Naive thymus-derived CD8-positive, alpha-beta T cell (primary cell): ENCODE measurements around the gene BLMH. TPM values are rescaled to one million over a fixed set of nuclear protein-coding genes. Genes with fewer than 3 reads are reported as not detected.

Experiments
- ATAC-seq, 2 donors: fragments of 150-1000 bp; cut with Tn5 transposase in 1 of 2; sonication (Bioruptor Pico), chemical (Tn5 transposase) in 1 of 2; 1 replicate in 1 of 2; 2 replicates in 1 of 2; pipeline ENCODE4 v1.10.0; 2021; ENCODE audit warnings: mild to moderate bottlenecking in 2 of 2, moderate library complexity in 2 of 2
- POLR2A ChIA-PET: fragments of 350-600 bp; sonication (Branson Sonifier 250); formaldehyde crosslinking; loops from one replicate; lab custom pipeline; 2021; ENCODE audit warnings: antibody characterized with exemption; lab: Charles Lee
- DNase-seq, 10 donors: peaks; one replicate each; pipeline versions ENCODE4 v3.0.0 to v3.0.0-alpha.2; 2020 to 2022
- H3K27ac Mint-ChIP-seq, 10 donors: one replicate each; pipeline ENCODE4 v1.8.0; 2020 to 2022; ENCODE audit warnings: mild to moderate bottlenecking in 10 of 10, mixed read lengths in 10 of 10, moderate library complexity in 4 of 10, inconsistent platforms in 1 of 10
- H3K27me3 Mint-ChIP-seq, 5 donors: one replicate each; pipeline ENCODE4 v1.8.0; 2021 to 2022; ENCODE audit warnings: mixed read lengths in 5 of 5
- H3K36me3 Mint-ChIP-seq, 3 donors: one replicate each; pipeline ENCODE4 v1.8.0; 2020 to 2022; ENCODE audit warnings: mixed read lengths in 3 of 3, mild to moderate bottlenecking in 2 of 3, inconsistent platforms in 1 of 3
- H3K4me1 Mint-ChIP-seq, 4 donors: one replicate each; pipeline ENCODE4 v1.8.0; 2021 to 2022; ENCODE audit warnings: mixed read lengths in 4 of 4
- H3K4me3 Mint-ChIP-seq, 10 donors: one replicate each; pipeline ENCODE4 v1.8.0; 2020 to 2022; ENCODE audit warnings: mild to moderate bottlenecking in 10 of 10, mixed read lengths in 10 of 10, moderate library complexity in 6 of 10, inconsistent platforms in 1 of 10
- H3K9me3 Mint-ChIP-seq, 9 donors: one replicate each; pipeline ENCODE4 v1.8.0; 2020 to 2022; ENCODE audit warnings: mixed read lengths in 9 of 9, mild to moderate bottlenecking in 3 of 9, inconsistent platforms in 1 of 9, moderate library complexity in 1 of 9
- polyA plus RNA-seq, 3 donors: library from polyadenylated mRNA; unstranded; fragments of 300-500 nt; fragmentation: Illumina TruSeq; gene quantifications; one replicate each; pipeline ENCODE4 v1.2.3, GENCODE V29; 2021
- total RNA-seq, 8 experiments: library from RNA in 2 of 8; stranded (reverse) in 2 of 8; gene quantifications; one replicate each; pipeline ENCODE4 v1.2.3 and lab custom pipeline; 2021 to 2026

Gene BLMH
- total and polyA plus RNA-seq, 5 experiments from 2014 or later = 17.6 to 52.0 (median 28.3) TPM

GRCh38 chr17:30222721-30223175 is 69.0 kb downstream of the BLMH start:
- H3K4me3 Mint-ChIP-seq = no peak overlapping the region
- no peak for ATAC-seq
- H3K4me1 Mint-ChIP-seq = no peaks in the 10 kb centered on the region
- H3K27ac Mint-ChIP-seq = no peak overlapping the region
- peaks cover 2 to 14% (median 6%) of the 10 kb centered on the region in 5 donors for H3K27me3 Mint-ChIP-seq
- no peaks in the 10 kb centered on the region for H3K9me3 Mint-ChIP-seq
- no peaks in the 10 kb centered on the region for H3K36me3 Mint-ChIP-seq
- DNase-seq = no peak
- POLR2A ChIA-PET = no interaction called here

- POLR2A ChIA-PET = no interaction called here
- ATAC-seq = no peak
- peaks cover 2 to 14% (median 6%) of the 10 kb centered on the region in 5 donors for H3K27me3 Mint-ChIP-seq
Observed at GRCh38 chr17:30222251-30222650, 69.5 kb downstream of the BLMH start.

GRCh38 chr17:30221346-30221745 is 70.4 kb downstream of the BLMH start:
- H3K27me3 Mint-ChIP-seq = peaks cover 1 to 14% (median 8%) of the 10 kb centered on the region in 5 donors
- POLR2A ChIA-PET = no interaction called here
- no peaks in the 10 kb centered on the region for H3K9me3 Mint-ChIP-seq

More at GRCh38 chr17:30222251-30222650, 69.5 kb downstream of the BLMH start:
- DNase-seq = no peak
- no peaks in the 10 kb centered on the region for H3K9me3 Mint-ChIP-seq
- no peaks in the 10 kb centered on the region for H3K4me1 Mint-ChIP-seq
- H3K4me3 Mint-ChIP-seq = no peak overlapping the region
- no peak overlapping the region for H3K27ac Mint-ChIP-seq
- no peaks in the 10 kb centered on the region for H3K36me3 Mint-ChIP-seq

GRCh38 chr17:30220414-30220813 is 71.3 kb downstream of the BLMH start:
- POLR2A ChIA-PET = no interaction called here
- no peaks in the 10 kb centered on the region for H3K36me3 Mint-ChIP-seq
- no peak overlapping the region for H3K4me3 Mint-ChIP-seq
- peaks cover 1 to 5% (median 4%) of the 10 kb centered on the region in 5 donors for H3K27me3 Mint-ChIP-seq
- H3K27ac Mint-ChIP-seq = no peak overlapping the region
- no peak for DNase-seq
- no peak for ATAC-seq
- H3K9me3 Mint-ChIP-seq = no peaks in the 10 kb centered on the region
- no peaks in the 10 kb centered on the region for H3K4me1 Mint-ChIP-seq

More at GRCh38 chr17:30221346-30221745, 70.4 kb downstream of the BLMH start:
- no peak for ATAC-seq
- no peaks in the 10 kb centered on the region for H3K36me3 Mint-ChIP-seq
- no peak overlapping the region for H3K27ac Mint-ChIP-seq
- H3K4me1 Mint-ChIP-seq = no peaks in the 10 kb centered on the region
- DNase-seq = no peak
- H3K4me3 Mint-ChIP-seq = no peak overlapping the region

GRCh38 chr17:30219833-30220232 is 71.9 kb downstream of the BLMH start:
- POLR2A ChIA-PET = no interaction called here
- Mint-ChIP-seq H3K27ac (no peak overlapping the region), H3K4me3 (no peak overlapping the region), H3K27me3 (peaks cover 0 to 4% (median 2%) of the 10 kb centered on the region in 5 donors), H3K4me1 (no peaks in the 10 kb centered on the region), H3K9me3 (no peaks in the 10 kb centered on the region), H3K36me3 (no peaks in the 10 kb centered on the region)
- DNase-seq (no peak), ATAC-seq (no peak)

GRCh38 chr17:30219315-30219714 is 72.4 kb downstream of the BLMH start:
- ATAC-seq (no peak), DNase-seq (no peak)
- Mint-ChIP-seq H3K9me3 (no peaks in the 10 kb centered on the region), H3K36me3 (no peaks in the 10 kb centered on the region), H3K4me3 (no peak overlapping the region), H3K27ac (no peak overlapping the region), H3K27me3 (peaks cover 0 to 4% (median 2%) of the 10 kb centered on the region in 5 donors), H3K4me1 (no peaks in the 10 kb centered on the region)
- POLR2A ChIA-PET = no interaction called here

- no peaks in the 10 kb centered on the region for H3K9me3 Mint-ChIP-seq
- no peaks in the 10 kb centered on the region for H3K4me1 Mint-ChIP-seq
- POLR2A ChIA-PET = no interaction called here
- ATAC-seq (no peak), DNase-seq (no peak)
- H3K27me3 Mint-ChIP-seq = peaks cover 0 to 4% (median 2%) of the 10 kb centered on the region in 5 donors
- H3K27ac Mint-ChIP-seq = no peak overlapping the region
- H3K36me3 Mint-ChIP-seq = no peaks in the 10 kb centered on the region
- no peak overlapping the region for H3K4me3 Mint-ChIP-seq
Observed at GRCh38 chr17:30218799-30219198, 72.9 kb downstream of the BLMH start.

- DNase-seq (no peak), ATAC-seq (no peak)
- H3K27ac Mint-ChIP-seq = no peak overlapping the region
- no peaks in the 10 kb centered on the region for H3K4me1 Mint-ChIP-seq
- peak overlapping the region in 1 of 10 donors; percentile 1 for H3K4me3 Mint-ChIP-seq
- POLR2A ChIA-PET = no interaction called here
- no peaks in the 10 kb centered on the region for H3K9me3 Mint-ChIP-seq
- peaks cover 0 to 4% (median 2%) of the 10 kb centered on the region in 5 donors for H3K27me3 Mint-ChIP-seq
- H3K36me3 Mint-ChIP-seq = no peaks in the 10 kb centered on the region
Observed at GRCh38 chr17:30217746-30218245, 73.9 kb downstream of the BLMH start.

- peaks cover 0 to 4% (median 2%) of the 10 kb centered on the region in 5 donors for H3K27me3 Mint-ChIP-seq
- no peaks in the 10 kb centered on the region for H3K9me3 Mint-ChIP-seq
- H3K4me3 Mint-ChIP-seq = no peak overlapping the region
- H3K27ac Mint-ChIP-seq = peak overlapping the region in 1 of 10 donors; percentile 49
- POLR2A ChIA-PET = no interaction called here
- ATAC-seq (no peak), DNase-seq (no peak)
- no peaks in the 10 kb centered on the region for H3K36me3 Mint-ChIP-seq
- H3K4me1 Mint-ChIP-seq = no peaks in the 10 kb centered on the region
Observed at GRCh38 chr17:30217054-30217453, 74.7 kb downstream of the BLMH start.

- Mint-ChIP-seq H3K27ac (no peak overlapping the region), H3K9me3 (no peaks in the 10 kb centered on the region), H3K27me3 (peaks cover 1 to 16% (median 13%) of the 10 kb centered on the region in 5 donors), H3K4me1 (peaks cover 0 to 5% (median 0%) of the 10 kb centered on the region in 4 donors), H3K36me3 (no peaks in the 10 kb centered on the region), H3K4me3 (no peak overlapping the region)
- DNase-seq = no peak
- no peak for ATAC-seq
- POLR2A ChIA-PET = no interaction called here
Observed at GRCh38 chr17:30212750-30213149, 79.0 kb downstream of the BLMH start.

GRCh38 chr17:30211371-30211770 is 80.4 kb downstream of the BLMH start:
- POLR2A ChIA-PET = no interaction called here
- DNase-seq (no peak), ATAC-seq (no peak)
- Mint-ChIP-seq H3K36me3 (no peaks in the 10 kb centered on the region), H3K4me1 (peaks cover 0 to 5% (median 0%) of the 10 kb centered on the region in 4 donors), H3K27ac (no peak overlapping the region), H3K4me3 (no peak overlapping the region), H3K9me3 (no peaks in the 10 kb centered on the region), H3K27me3 (peaks cover 1 to 28% (median 10%) of the 10 kb centered on the region in 5 donors)

GRCh38 chr17:30210901-30211300 is 80.8 kb downstream of the BLMH start:
- no peaks in the 10 kb centered on the region for H3K9me3 Mint-ChIP-seq
- H3K4me3 Mint-ChIP-seq = no peak overlapping the region
- H3K27me3 Mint-ChIP-seq = peaks cover 1 to 28% (median 10%) of the 10 kb centered on the region in 5 donors

GRCh38 chr17:30210366-30210765 is 81.4 kb downstream of the BLMH start:
- H3K9me3 Mint-ChIP-seq = no peaks in the 10 kb centered on the region
- H3K36me3 Mint-ChIP-seq = no peaks in the 10 kb centered on the region
- H3K27ac Mint-ChIP-seq = no peak overlapping the region
- H3K4me3 Mint-ChIP-seq = no peak overlapping the region
- peaks cover 1 to 28% (median 10%) of the 10 kb centered on the region in 5 donors for H3K27me3 Mint-ChIP-seq
- DNase-seq (no peak), ATAC-seq (no peak)
- H3K4me1 Mint-ChIP-seq = peaks cover 0 to 5% (median 0%) of the 10 kb centered on the region in 4 donors
- POLR2A ChIA-PET = no interaction called here

More at GRCh38 chr17:30210901-30211300, 80.8 kb downstream of the BLMH start:
- no peak for DNase-seq
- H3K27ac Mint-ChIP-seq = no peak overlapping the region
- no peaks in the 10 kb centered on the region for H3K36me3 Mint-ChIP-seq
- POLR2A ChIA-PET = no interaction called here
- peaks cover 0 to 5% (median 0%) of the 10 kb centered on the region in 4 donors for H3K4me1 Mint-ChIP-seq
- ATAC-seq = no peak

GRCh38 chr17:30209930-30210329 is 81.8 kb downstream of the BLMH start:
- POLR2A ChIA-PET = no interaction called here
- Mint-ChIP-seq H3K27ac (no peak overlapping the region), H3K9me3 (no peaks in the 10 kb centered on the region), H3K27me3 (peaks cover 3 to 28% (median 10%) of the 10 kb centered on the region in 5 donors), H3K4me3 (no peak overlapping the region), H3K36me3 (no peaks in the 10 kb centered on the region), H3K4me1 (peaks cover 0 to 5% (median 0%) of the 10 kb centered on the region in 4 donors)
- DNase-seq (no peak), ATAC-seq (no peak)
